ENCODE data around the gene SLC9C2. TPM values are rescaled to one million over a fixed set of nuclear protein-coding genes. Genes with fewer than 3 reads are reported as not detected.
"Not testable (repeated sequence)": the region's sequence is repeated elsewhere in the genome, so short reads cannot be mapped to it uniquely, and the experiment has no call there.

SLC9C2 gene
- polyA plus RNA-seq, 1 donor from 2014 or later, result not detected

DNA sequence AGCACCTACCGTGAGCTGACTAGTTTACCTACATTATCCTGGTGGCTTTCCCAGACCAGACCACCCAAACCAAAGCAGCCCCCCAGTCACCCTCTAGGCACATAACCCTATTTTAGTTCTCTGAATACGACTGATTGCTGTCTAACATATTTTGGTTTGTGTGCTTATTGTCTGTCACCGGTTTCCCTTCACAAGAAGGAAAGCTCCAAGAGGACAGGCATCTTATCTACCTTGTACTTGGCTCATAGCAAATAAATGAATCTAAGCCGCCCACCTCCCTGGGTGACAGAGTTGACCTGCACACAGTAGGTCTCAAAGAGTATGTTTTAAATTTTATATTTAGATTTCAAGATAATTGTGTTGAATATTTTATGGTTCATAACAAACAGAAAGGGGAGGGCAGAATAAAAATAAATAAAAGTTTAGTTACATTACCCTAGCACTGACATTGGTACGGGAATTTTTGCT, 126.6 kb downstream of the SLC9C2 start:
- H3K9me3 Mint-ChIP-seq, result peaks cover 0 to 6% (median 2%) of the 10 kb centered on the region in 3 donors
- H3K4me1 Mint-ChIP-seq, result peaks cover 19 to 44% (median 31%) of the 10 kb centered on the region in 3 donors
- peak overlapping the region; percentile 95 to 98 (median 96) for H3K4me3 Mint-ChIP-seq
- peaks cover 3% of the 10 kb centered on the region for H3K36me3 Mint-ChIP-seq
- H3K27me3 Mint-ChIP-seq, result no peaks in the 10 kb centered on the region
- peak overlapping the region in 2 of 3 donors; percentile 84 to 96 for H3K27ac Mint-ChIP-seq

DNA sequence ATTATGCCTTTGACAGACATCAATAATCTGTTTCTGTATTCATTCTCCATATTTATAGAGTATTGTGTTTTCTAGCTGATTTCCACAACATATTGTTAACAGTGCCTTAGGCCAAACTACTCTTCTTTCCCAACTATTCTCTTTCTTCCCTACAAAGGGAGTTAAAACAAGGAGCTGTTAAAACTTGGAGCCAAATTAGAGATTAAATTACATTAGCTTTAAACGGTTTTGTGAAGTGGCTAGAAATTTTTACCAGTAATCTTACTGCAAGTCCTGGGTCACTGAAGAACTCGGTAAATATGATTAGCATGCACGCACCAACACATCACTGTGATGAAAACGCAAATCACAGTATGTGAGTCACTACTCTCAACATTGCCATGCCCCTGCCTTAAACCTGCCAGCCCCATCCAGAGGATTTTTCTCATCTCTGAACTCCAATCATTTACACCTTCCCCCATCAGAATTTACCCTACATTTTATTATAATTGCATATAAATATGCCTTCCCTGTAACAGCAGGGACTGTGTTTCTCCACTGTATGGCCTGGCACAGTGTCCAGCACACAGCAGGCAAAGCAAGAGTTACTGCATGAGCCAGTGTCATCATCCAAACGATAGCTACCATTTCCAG, 127.2 kb downstream of the SLC9C2 start:
- Mint-ChIP-seq H3K4me3 (peak overlapping the region; percentile 82 to 96 (median 90)), H3K36me3 (peaks cover 3% of the 10 kb centered on the region), H3K27ac (no peak overlapping the region), H3K9me3 (peaks cover 0 to 6% (median 2%) of the 10 kb centered on the region in 3 donors), H3K27me3 (no peaks in the 10 kb centered on the region), H3K4me1 (peaks cover 19 to 44% (median 31%) of the 10 kb centered on the region in 3 donors)

DNA sequence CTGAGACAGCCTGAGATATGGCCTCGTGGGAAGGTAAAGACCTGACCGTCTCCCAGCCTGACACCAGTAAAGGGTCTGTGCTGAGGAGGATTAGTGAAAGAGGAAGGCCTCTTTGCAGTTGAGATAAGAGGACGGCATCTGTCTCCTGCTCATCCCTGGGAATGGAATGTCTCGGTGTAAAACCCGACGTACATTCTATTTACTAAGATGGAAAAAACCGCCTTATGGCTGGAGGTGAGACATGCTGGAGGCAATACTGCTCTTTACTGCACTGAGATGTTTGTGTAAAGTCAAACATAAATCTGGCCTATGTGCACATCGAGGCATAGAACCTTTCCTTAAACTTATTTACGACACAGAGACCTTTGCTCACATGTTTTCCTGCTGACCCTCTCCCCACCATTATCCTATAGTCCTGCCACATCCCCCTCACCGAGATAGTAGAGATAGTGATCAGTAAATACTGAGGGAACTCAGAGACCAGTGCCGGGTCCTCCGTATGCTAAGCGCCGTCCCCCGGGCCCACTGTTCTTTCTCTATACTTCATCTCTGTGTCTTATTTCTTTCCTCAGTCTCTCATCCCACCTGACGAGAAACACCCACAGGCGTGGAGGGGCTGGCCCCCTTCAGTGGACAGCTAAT, 128.0 kb downstream of the SLC9C2 start:
- H3K27ac Mint-ChIP-seq, H3K27me3 Mint-ChIP-seq, H3K36me3 Mint-ChIP-seq: not testable (repeated sequence)
- Mint-ChIP-seq H3K4me1 (peaks cover 18 to 41% (median 31%) of the 10 kb centered on the region in 3 donors), H3K4me3 (peak overlapping the region; percentile 18 to 82 (median 52)), H3K9me3 (peaks cover 0 to 10% (median 2%) of the 10 kb centered on the region in 3 donors)

DNA sequence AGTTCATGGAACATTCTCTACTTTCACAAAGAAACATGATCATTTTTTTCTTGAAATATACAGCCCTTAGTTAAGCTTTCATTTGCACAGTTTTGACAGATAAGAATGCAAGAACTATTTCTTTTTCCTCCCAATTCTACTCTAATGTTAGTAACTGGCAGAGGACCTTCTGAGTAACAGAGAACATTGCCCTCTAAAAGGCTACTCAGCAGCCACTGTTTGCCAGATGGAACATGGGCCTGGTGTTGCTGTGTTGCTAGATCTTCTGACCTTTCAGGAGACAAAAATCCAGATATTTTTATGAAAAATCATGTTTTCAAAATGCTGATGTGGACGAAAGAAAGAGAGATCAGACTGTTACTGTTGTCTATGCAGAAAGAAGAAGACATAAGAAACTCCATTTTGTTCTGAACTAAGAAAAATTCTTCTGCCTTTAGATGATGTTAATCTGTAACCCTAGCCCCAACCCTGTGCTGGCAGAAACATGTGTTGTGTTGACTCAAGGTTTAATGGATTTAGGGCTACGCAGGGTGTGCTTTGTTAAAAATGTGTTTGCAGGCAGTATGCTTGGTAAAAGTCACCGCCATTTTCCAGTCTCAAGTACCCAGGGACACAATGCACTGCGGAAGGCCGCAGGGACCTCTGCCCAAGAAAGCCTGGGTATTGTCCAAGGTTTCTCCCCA, 128.6 kb downstream of the SLC9C2 start:
- peak overlapping the region in 1 of 4 donors; percentile 82 for H3K4me3 Mint-ChIP-seq
- H3K27ac Mint-ChIP-seq, result peak overlapping the region in 1 of 3 donors; percentile 71
- peaks cover 17 to 37% (median 28%) of the 10 kb centered on the region in 3 donors for H3K4me1 Mint-ChIP-seq

DNA sequence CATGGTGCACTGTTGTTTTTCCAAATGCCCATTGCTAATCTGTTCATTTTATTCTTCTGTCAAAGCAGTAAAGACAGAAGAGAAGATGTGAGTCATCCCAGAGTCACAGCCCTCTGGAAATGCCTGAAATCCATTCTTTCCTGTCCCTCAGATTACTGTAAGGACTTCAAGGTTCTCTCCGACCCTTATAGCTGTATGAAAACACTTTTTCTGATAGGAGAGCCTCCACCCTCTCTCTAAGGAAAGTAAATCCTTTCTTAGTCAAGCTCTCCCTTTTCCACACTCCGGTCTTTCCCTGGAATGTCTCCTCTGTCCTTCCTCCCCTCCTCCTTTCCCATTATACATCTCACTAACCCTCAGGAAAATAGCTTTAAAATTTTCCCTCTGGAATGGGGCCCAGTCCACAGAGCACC, 129.3 kb downstream of the SLC9C2 start:
- H3K4me1 Mint-ChIP-seq, result peaks cover 17 to 32% (median 23%) of the 10 kb centered on the region in 3 donors
- peaks cover 3% of the 10 kb centered on the region for H3K36me3 Mint-ChIP-seq

More for the DNA sequence above, 128.6 kb downstream of the SLC9C2 start:
- Mint-ChIP-seq H3K27me3 (no peaks in the 10 kb centered on the region), H3K36me3 (peaks cover 3% of the 10 kb centered on the region), H3K9me3 (peaks cover 0 to 12% (median 2%) of the 10 kb centered on the region in 3 donors)

DNA sequence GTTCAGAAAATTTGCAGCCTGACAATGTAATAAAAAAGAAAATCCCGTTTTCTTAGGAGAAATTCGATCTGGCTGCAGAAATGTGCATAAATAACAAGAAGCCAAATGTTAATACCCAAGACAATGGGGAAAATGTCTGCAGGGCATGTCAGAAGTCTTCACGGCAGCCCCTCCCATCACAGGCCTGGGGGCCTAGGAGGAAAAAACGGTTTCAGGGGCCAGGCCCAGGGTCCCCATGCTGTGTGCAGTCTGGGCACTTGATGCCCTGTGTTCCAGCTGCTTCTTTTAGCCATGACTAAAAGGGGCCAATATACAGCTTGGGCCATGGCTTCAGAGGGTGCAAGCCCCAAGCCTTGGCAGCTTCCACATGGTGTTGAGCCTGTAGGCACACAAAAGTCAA, 132.3 kb downstream of the SLC9C2 start:
- peaks cover 2 to 26% (median 5%) of the 10 kb centered on the region in 3 donors for H3K9me3 Mint-ChIP-seq
- H3K27ac Mint-ChIP-seq, result no peak overlapping the region
- H3K4me3 Mint-ChIP-seq, result no peak overlapping the region
- peaks cover 12% of the 10 kb centered on the region for H3K36me3 Mint-ChIP-seq
- no peaks in the 10 kb centered on the region for H3K27me3 Mint-ChIP-seq
- H3K4me1 Mint-ChIP-seq, result peaks cover 9 to 19% (median 18%) of the 10 kb centered on the region in 3 donors

More for the DNA sequence above, 129.3 kb downstream of the SLC9C2 start:
- Mint-ChIP-seq H3K4me3 (peak overlapping the region in 1 of 4 donors; percentile 82), H3K9me3 (peaks cover 2 to 14% (median 2%) of the 10 kb centered on the region in 3 donors), H3K27me3 (no peaks in the 10 kb centered on the region), H3K27ac (peak overlapping the region in 1 of 3 donors; percentile 71)

DNA sequence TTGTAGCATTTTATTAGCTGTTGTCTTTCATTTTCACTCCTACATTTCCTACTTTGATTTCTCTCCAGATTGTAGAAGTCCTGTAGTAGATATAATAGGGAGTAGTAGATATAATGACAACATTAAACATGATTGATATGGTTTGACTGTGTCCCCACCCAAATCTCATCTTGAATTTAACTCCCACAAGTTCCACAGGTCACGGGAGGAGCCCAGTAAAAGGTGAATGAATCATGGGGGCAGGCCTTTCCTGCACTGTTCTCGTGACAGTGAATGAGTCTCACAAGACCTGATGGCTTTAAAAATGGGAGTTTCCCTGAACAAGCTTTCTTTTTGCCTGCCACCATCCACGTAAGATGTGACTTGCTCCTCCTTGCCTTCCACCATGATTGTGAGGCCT, 133.2 kb downstream of the SLC9C2 start:
- H3K4me1 Mint-ChIP-seq, result peaks cover 2 to 24% (median 18%) of the 10 kb centered on the region in 3 donors
- no peak overlapping the region for H3K4me3 Mint-ChIP-seq
- peaks cover 2 to 30% (median 5%) of the 10 kb centered on the region in 3 donors for H3K9me3 Mint-ChIP-seq
- peaks cover 12% of the 10 kb centered on the region for H3K36me3 Mint-ChIP-seq
- H3K27me3 Mint-ChIP-seq, result no peaks in the 10 kb centered on the region
- no peak overlapping the region for H3K27ac Mint-ChIP-seq

DNA sequence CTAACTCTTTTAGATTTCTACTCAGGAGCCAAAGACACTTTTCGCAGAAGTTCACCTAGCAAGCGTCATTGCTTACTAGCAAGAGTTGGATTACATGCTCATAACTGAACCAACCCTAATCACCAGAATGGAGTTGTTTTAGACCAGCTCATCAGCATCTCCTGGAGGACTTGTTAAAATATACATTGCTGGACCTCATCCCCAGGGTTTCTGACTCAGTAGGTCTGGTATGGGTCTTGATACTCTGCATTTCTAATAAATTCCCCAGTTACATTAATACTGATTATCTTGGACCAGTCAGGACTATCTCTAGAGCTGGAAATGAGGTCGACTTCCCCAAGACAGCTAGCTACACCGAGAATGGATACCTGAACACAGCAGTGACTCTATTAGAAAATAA, 135.4 kb downstream of the SLC9C2 start:
- H3K4me3 Mint-ChIP-seq, result no peak overlapping the region
- peaks cover 5 to 38% (median 7%) of the 10 kb centered on the region in 3 donors for H3K9me3 Mint-ChIP-seq
- H3K4me1 Mint-ChIP-seq, result peaks cover 0 to 21% (median 14%) of the 10 kb centered on the region in 3 donors
- no peaks in the 10 kb centered on the region for H3K27me3 Mint-ChIP-seq
- H3K36me3 Mint-ChIP-seq, result peaks cover 20% of the 10 kb centered on the region
- peak overlapping the region in 1 of 3 donors; percentile 17 for H3K27ac Mint-ChIP-seq

DNA sequence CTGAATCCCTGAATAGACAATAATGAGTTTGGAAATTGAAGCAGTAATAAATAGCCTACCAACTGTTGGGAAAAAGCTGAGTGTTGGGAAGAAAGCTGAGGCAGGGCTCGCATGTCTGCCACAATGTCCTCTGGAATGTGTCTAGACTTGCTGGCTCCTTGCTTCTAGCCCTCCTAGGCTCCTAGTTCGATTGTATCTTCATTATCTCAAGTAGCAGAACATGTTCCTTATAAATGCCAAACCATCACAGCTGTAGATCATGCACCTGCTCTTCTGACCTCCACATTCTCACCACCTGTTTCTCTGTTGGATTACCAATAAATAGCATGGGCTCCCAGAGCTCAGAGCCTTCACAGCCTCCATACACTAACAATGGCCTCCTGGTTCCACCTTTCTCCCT, 138.7 kb downstream of the SLC9C2 start:
- H3K27ac Mint-ChIP-seq, H3K4me3 Mint-ChIP-seq, H3K27me3 Mint-ChIP-seq: not testable (repeated sequence)
- Mint-ChIP-seq H3K9me3 (peaks cover 5 to 26% (median 5%) of the 10 kb centered on the region in 3 donors), H3K36me3 (peaks cover 21% of the 10 kb centered on the region), H3K4me1 (peaks cover 0 to 21% (median 14%) of the 10 kb centered on the region in 3 donors)

DNA sequence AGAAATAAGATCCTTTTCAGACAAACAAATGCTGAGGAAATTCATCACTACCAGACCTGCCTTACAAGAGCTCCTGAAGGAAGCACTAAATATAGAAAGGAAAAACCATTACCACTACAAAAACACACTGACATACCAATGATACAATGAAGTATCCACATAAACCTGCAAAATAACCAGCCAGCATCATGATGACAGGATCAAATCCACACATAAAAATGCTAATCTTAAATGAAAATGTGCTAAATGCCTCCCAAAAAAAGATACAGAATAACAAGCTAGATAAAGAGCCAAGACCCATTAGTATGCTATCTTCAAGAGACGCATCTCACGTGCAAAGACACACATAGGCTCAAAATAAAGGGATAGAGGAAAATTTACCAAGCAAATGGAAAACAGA, 140.2 kb downstream of the SLC9C2 start:
- H3K27me3 Mint-ChIP-seq, H3K27ac Mint-ChIP-seq, H3K4me3 Mint-ChIP-seq: not testable (repeated sequence)
- peaks cover 0 to 21% (median 14%) of the 10 kb centered on the region in 3 donors for H3K4me1 Mint-ChIP-seq
- H3K36me3 Mint-ChIP-seq, result peaks cover 20% of the 10 kb centered on the region
- peaks cover 3 to 22% (median 5%) of the 10 kb centered on the region in 3 donors for H3K9me3 Mint-ChIP-seq

DNA sequence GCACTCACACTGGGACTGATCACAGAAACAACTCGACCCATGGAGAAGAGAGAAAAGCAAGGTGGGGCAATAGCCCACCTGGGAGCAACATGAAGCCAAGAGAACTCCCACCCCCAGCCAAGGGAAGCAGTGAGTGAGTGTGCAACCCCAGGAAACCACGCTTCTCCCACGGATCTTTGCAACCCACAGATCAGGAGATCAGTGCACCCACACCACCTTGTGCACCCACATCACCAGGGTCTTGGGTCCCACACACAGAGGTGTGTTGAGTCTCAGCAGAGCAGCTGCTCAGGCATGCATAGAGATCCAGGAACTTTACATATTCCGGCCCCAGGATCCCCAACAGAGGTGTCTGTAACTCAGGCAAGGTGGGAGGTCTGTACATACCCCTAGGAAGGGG, 143.0 kb downstream of the SLC9C2 start:
- H3K27ac Mint-ChIP-seq, result no peak overlapping the region

DNA sequence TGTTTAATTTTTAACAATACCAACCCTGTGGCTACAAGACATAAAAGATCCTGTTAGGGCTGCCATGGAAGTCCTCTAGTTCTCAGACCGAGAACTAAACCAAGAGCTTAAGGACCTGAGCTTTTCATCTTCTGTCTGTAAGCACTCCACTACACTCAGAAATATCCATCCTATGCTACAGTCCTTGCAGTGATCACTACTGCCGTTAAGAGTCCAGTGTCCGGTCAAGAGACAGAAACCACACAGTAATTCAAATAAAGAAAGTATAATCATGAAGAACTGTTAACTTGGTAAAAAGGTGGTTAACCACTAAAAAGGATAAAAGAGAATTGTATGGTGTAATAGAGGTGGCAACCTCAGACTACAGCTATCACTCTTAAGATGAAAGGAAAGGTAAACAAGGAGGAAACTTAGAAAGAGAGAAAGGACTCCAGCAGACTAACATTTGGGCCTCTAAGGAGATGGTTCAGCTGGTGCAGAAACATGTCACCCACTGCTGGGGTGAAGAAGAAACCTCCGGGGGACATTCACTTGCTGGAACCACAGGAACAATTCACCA, 147.8 kb downstream of the SLC9C2 start:
- peaks cover 27% of the 10 kb centered on the region for H3K36me3 Mint-ChIP-seq
- H3K27ac Mint-ChIP-seq, result no peak overlapping the region
- H3K27me3 Mint-ChIP-seq, result no peaks in the 10 kb centered on the region
- peak overlapping the region in 1 of 4 donors; percentile 6 for H3K4me3 Mint-ChIP-seq
- no peaks in the 10 kb centered on the region for H3K9me3 Mint-ChIP-seq
- peaks cover 1 to 15% (median 2%) of the 10 kb centered on the region in 3 donors for H3K4me1 Mint-ChIP-seq

More for the DNA sequence above, 143.0 kb downstream of the SLC9C2 start:
- Mint-ChIP-seq H3K9me3 (peaks cover 2 to 8% (median 3%) of the 10 kb centered on the region in 3 donors), H3K4me1 (peaks cover 0 to 12% (median 8%) of the 10 kb centered on the region in 3 donors), H3K36me3 (peaks cover 31% of the 10 kb centered on the region), H3K27me3 (no peaks in the 10 kb centered on the region), H3K4me3 (no peak overlapping the region)

DNA sequence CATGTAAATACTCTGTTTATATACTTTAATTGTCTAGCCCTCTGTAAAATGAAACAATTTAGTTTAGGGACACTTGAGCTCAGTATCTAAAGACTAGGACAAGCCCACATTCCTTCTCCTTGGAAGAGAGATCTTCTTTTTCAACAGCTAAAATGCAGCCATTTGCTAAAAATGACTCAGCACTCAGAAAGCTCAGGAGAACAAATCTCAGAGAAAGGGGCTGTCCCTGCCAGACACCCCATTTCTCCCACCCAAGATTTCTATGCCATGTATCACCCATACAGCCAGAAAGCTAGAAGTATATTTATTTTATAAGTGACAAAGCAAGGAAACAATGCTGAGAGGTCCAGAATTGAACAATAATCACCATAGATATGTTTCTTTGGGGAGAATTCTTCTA, 148.9 kb downstream of the SLC9C2 start:
- H3K36me3 Mint-ChIP-seq, result peaks cover 28% of the 10 kb centered on the region
- peaks cover 1 to 22% (median 2%) of the 10 kb centered on the region in 3 donors for H3K4me1 Mint-ChIP-seq
- H3K9me3 Mint-ChIP-seq, result no peaks in the 10 kb centered on the region
- no peaks in the 10 kb centered on the region for H3K27me3 Mint-ChIP-seq
- H3K27ac Mint-ChIP-seq, result no peak overlapping the region
- H3K4me3 Mint-ChIP-seq, result no peak overlapping the region

DNA sequence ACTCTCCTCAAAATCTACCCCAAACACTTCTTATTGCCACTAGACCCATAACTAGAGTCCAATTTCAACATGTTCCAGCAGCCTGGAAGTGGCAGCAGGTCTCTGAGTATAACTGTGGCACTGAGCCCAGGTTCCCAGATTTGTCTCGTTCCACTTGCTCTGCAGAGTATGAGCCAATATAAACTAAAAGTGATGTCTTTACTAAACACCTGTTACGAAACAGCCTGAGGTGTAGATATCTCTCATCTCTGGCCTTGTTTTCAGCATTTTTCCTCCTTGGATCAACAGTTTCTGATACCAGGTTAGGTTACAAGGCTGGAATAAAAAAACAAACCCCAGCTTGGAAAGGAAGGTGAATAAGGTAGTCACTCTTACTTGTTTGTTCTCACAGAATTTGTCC, 150.9 kb downstream of the SLC9C2 start:
- Mint-ChIP-seq H3K27me3 (no peaks in the 10 kb centered on the region), H3K9me3 (peaks cover 0 to 4% (median 4%) of the 10 kb centered on the region in 3 donors), H3K27ac (peak overlapping the region in 1 of 3 donors; percentile 45), H3K4me1 (peaks cover 1 to 22% (median 2%) of the 10 kb centered on the region in 3 donors), H3K36me3 (peaks cover 24% of the 10 kb centered on the region), H3K4me3 (no peak overlapping the region)
